Measurements from ENCODE around the gene FGR. TPM values are rescaled to one million over a fixed set of nuclear protein-coding genes. Genes with fewer than 3 reads are reported as not detected.
A peak's percentile ranks its signal among the peaks of the same experiment; 100 is the strongest.

Gene FGR
- polyA plus RNA-seq, 3 donors, result 371 to 1,340 (median 571) TPM

GRCh38 chr1:27666294-27666693 is 31.3 kb upstream of the FGR start:
- intact Hi-C loops (cut with micrococcal nuclease), result loop anchor here (5.0 to 10.0 kb wide), 4 partner anchors 61 to 341 kb away; partner anchors contain the start of genes FAM76A (in 1 of the 2) and TMEM222 (in 1 of the 2)
- no peak overlapping the region for H2AFZ ChIP-seq (ENCODE audit: insufficient read depth, low read depth, low read length, poor library complexity, severe bottlenecking)
- no peak for TF ChIP-seq CTCF (IDR thresholded peaks at IDR 0.05)
- H3K9ac ChIP-seq (ENCODE audit: insufficient read depth, low read length, poor library complexity, severe bottlenecking), result no peak overlapping the region
- no peak overlapping the region for H3K4me3 ChIP-seq (replicated peaks in 1 of 3; ENCODE audit: low read depth in 2 of 3, low read length in 3 of 3)
- peaks cover 7 to 13% of the 10 kb centered on the region in 2 donors for H3K36me3 ChIP-seq (replicated peaks in 1 of 2; ENCODE audit: control insufficient read depth in 1 of 2, insufficient read depth in 2 of 2, low read length in 2 of 2)
- 100% methylated on average over 1 of the region's 4 CpGs for WGBS (ENCODE audit: insufficient coverage)
- H3K4me3 Mint-ChIP-seq, result no peak overlapping the region
- H3K79me2 ChIP-seq (ENCODE audit: insufficient read depth, low read length), result peaks cover 16% of the 10 kb centered on the region
- peaks cover 55 to 74% of the 10 kb centered on the region in 2 donors for H3K4me1 ChIP-seq (ENCODE audit: control insufficient read depth in 1 of 2, insufficient read depth in 2 of 2, low read length in 2 of 2)
- H3K27me3 ChIP-seq (ENCODE audit: control insufficient read depth in 2 of 2, insufficient read depth in 2 of 2, low read length in 2 of 2), result no peaks in the 10 kb centered on the region
- no peak for DNase-seq
- no peaks in the 10 kb centered on the region for H3K9me3 ChIP-seq (replicated peaks in 1 of 2; ENCODE audit: control insufficient read depth in 1 of 2, insufficient read depth in 1 of 2, low read length in 2 of 2)
- peaks cover 62% of the 10 kb centered on the region for H3K4me1 Mint-ChIP-seq
- peaks cover 25% of the 10 kb centered on the region for H4K20me1 ChIP-seq (ENCODE audit: insufficient read depth, low read length)
- peaks cover 9 to 20% of the 10 kb centered on the region in 2 donors for H3K36me3 Mint-ChIP-seq
- peaks cover 0 to 2% (median 0%) of the 10 kb centered on the region in 3 donors for H3K27me3 Mint-ChIP-seq (ENCODE audit: low read depth in 3 of 3)
- H3K9me3 Mint-ChIP-seq, result peaks cover 0 to 2% (median 0%) of the 10 kb centered on the region in 7 donors
- no peak overlapping the region for H3K4me2 ChIP-seq (replicated peaks; ENCODE audit: extremely low read depth, low read length, poor library complexity, severe bottlenecking)
- peak overlapping the region in 1 of 2 donors; percentile 73 for H3K27ac ChIP-seq (ENCODE audit: low read depth in 1 of 2, low read length in 2 of 2)
- peak overlapping the region in 6 of 7 donors; percentile 83 to 96 (median 89) for H3K27ac Mint-ChIP-seq

- no peak for DNase-seq
- Histone ChIP-seq H3K27me3 (ENCODE audit: control insufficient read depth in 2 of 2, insufficient read depth in 2 of 2, low read length in 2 of 2) (no peaks in the 10 kb centered on the region), H3K79me2 (ENCODE audit: insufficient read depth, low read length) (peaks cover 12% of the 10 kb centered on the region), H4K20me1 (ENCODE audit: insufficient read depth, low read length) (peaks cover 18% of the 10 kb centered on the region), H3K4me3 (replicated peaks in 1 of 3; ENCODE audit: low read depth in 2 of 3, low read length in 3 of 3) (no peak overlapping the region), H3K4me1 (ENCODE audit: control insufficient read depth in 1 of 2, insufficient read depth in 2 of 2, low read length in 2 of 2) (peaks cover 58 to 74% of the 10 kb centered on the region in 2 donors), H3K9me3 (replicated peaks in 1 of 2; ENCODE audit: control insufficient read depth in 1 of 2, insufficient read depth in 1 of 2, low read length in 2 of 2) (no peaks in the 10 kb centered on the region), H3K9ac (ENCODE audit: insufficient read depth, low read length, poor library complexity, severe bottlenecking) (no peak overlapping the region), H2AFZ (ENCODE audit: insufficient read depth, low read depth, low read length, poor library complexity, severe bottlenecking) (no peak overlapping the region), H3K4me2 (replicated peaks; ENCODE audit: extremely low read depth, low read length, poor library complexity, severe bottlenecking) (no peak overlapping the region), H3K36me3 (replicated peaks in 1 of 2; ENCODE audit: control insufficient read depth in 1 of 2, insufficient read depth in 2 of 2, low read length in 2 of 2) (peaks cover 7 to 13% of the 10 kb centered on the region in 2 donors), H3K27ac (ENCODE audit: low read depth in 1 of 2, low read length in 2 of 2) (no peak overlapping the region)
- Mint-ChIP-seq H3K4me3 (no peak overlapping the region), H3K27ac (peak overlapping the region in 2 of 7 donors; percentile 12 to 82), H3K27me3 (ENCODE audit: low read depth in 3 of 3) (peaks cover 0 to 2% (median 0%) of the 10 kb centered on the region in 3 donors), H3K36me3 (peaks cover 9 to 20% of the 10 kb centered on the region in 2 donors), H3K4me1 (peaks cover 63% of the 10 kb centered on the region), H3K9me3 (no peaks in the 10 kb centered on the region)
- 65% methylated on average over 2 of the region's 9 CpGs for WGBS (ENCODE audit: insufficient coverage)
- no peak for TF ChIP-seq CTCF (IDR thresholded peaks at IDR 0.05)
- intact Hi-C loops (cut with micrococcal nuclease), result loop anchor here (5.0 to 10.0 kb wide), 4 partner anchors 62 to 340 kb away; partner anchors contain the start of genes FAM76A (in 1 of the 2) and TMEM222 (in 1 of the 2)
Measured at GRCh38 chr1:27665016-27665651, 30.1 kb upstream of the FGR start.

Measured in CD14-positive monocyte (primary cell).